K562 (cell line): ENCODE measurements around the gene FAAH. TPM values are rescaled to one million over a fixed set of nuclear protein-coding genes. Genes with fewer than 3 reads are reported as not detected.

ENCODE experiments used
- BRCA1 ChIP-seq, 2 experiments: fragments of 450-650 bp in 1 of 2; sonication (generic) in 1 of 2; formaldehyde crosslinking in 1 of 2; IDR thresholded peaks; 2 replicates each; pipeline versions ENCODE4 v1.5.0 to v1.6.1; 2017 to 2020; ENCODE audit warnings: mild to moderate bottlenecking in 1 of 2, missing genetic modification reagents in 1 of 2
- DNMT1 ChIP-seq: fragments of 450-650 bp; IDR thresholded peaks from 2 replicates; pipeline ENCODE4 v1.6.1; 2016; ENCODE audit warnings: antibody characterized with exemption, mild to moderate bottlenecking
- ILK ChIP-seq: fragments of 450-650 bp; IDR thresholded peaks from 2 replicates; pipeline ENCODE4 v1.6.1; 2016; ENCODE audit warnings: missing genetic modification characterization, low read depth, mild to moderate bottlenecking, missing compliant biosample characterization, moderate library complexity, borderline replicate concordance
- KDM1A ChIP-seq, 2 experiments: fragments of 450-650 bp; IDR thresholded peaks; 2 replicates each; pipeline ENCODE4 v1.6.1; 2016; ENCODE audit warnings: mild to moderate bottlenecking in 2 of 2
- RUNX1 ChIP-seq: sonication (generic); IDR thresholded peaks from 2 replicates; pipeline ENCODE4 v1.6.1; 2016; ENCODE audit warnings: antibody characterized with exemption, low read depth
- SP1 ChIP-seq: sonication (generic); formaldehyde crosslinking; IDR thresholded peaks from 2 replicates; pipeline ENCODE4 v1.8.1; 2022; ENCODE audit warnings: mild to moderate bottlenecking, missing genetic modification reagents
- SRSF7 ChIP-seq: fragments of 200-400 bp; formaldehyde crosslinking; optimal IDR thresholded peaks from 2 replicates; pipeline ENCODE3; 2017; ENCODE audit warnings: mild to moderate bottlenecking, low read depth, low read length
- SUPT5H ChIP-seq: fragments of 450-650 bp; IDR thresholded peaks from 2 replicates; pipeline ENCODE4 v1.6.1; 2016
- TAF1 ChIP-seq: IDR thresholded peaks from 2 replicates; pipeline ENCODE4 v1.6.1; 2011; ENCODE audit warnings: mild to moderate bottlenecking, low read length, moderate library complexity; ENCODE audit not compliant: insufficient read depth, control insufficient read depth, severe bottlenecking; ENCODE audit errors: extremely low read depth
- ZBTB1 ChIP-seq: sonication (generic); formaldehyde crosslinking; IDR thresholded peaks from 2 replicates; pipeline ENCODE4 v1.8.1; 2023; ENCODE audit warnings: missing genetic modification reagents, low read depth, mild to moderate bottlenecking, borderline replicate concordance
- ZNF133 ChIP-seq: fragments of 250-450 bp; sonication (Bioruptor Pico); IDR thresholded peaks from 2 replicates; pipeline ENCODE4 v1.4.0; 2020; ENCODE audit warnings: mild to moderate bottlenecking
- ZNF212 ChIP-seq: fragments of 450-650 bp; formaldehyde crosslinking; IDR thresholded peaks from 2 replicates; pipeline ENCODE4 v1.4.0; 2020; ENCODE audit warnings: mild to moderate bottlenecking
- ZNF785 ChIP-seq: fragments of 250-450 bp; sonication (Bioruptor Pico); IDR thresholded peaks from 2 replicates; pipeline ENCODE4 v1.4.0; 2020; ENCODE audit warnings: mild to moderate bottlenecking
- polyA plus RNA-seq, 8 experiments: library from polyadenylated mRNA; depleted of rRNA in 4 of 8; stranded (reverse) in 5 of 8; unstranded in 3 of 8; fragments of >200 nt; fragmentation: Nextera tagmentation in 2 of 8; fragmentation: Illumina TruSeq in 1 of 8; extraction: Ambion mirVana in 2 of 8; extraction: Trizol in 1 of 8; gene quantifications; 2 replicates each; pipeline versions ENCODE4 v1.2.1 to v1.2.3, GENCODE V29; 2011 to 2014; ENCODE audit warnings: inconsistent platforms in 1 of 8, missing spikeins in 1 of 8
- total RNA-seq, 7 experiments: library from RNA; depleted of rRNA in 6 of 7; stranded (reverse); fragments of >200 nt in 6 of 7; fragmentation: Illumina TruSeq in 2 of 7; extraction: Trizol in 2 of 7; gene quantifications; 2 replicates each; pipeline versions ENCODE4 v1.2.1 to v1.2.3, GENCODE V29; 2011 to 2021; ENCODE audit warnings: low replicate concordance in 1 of 7
- TF ChIP-seq, protein P1 (sequence below): fragments of 450-650 bp; formaldehyde crosslinking; IDR thresholded peaks from 2 replicates; pipeline ENCODE4 v1.4.0; 2022; ENCODE audit warnings: missing genetic modification characterization
- TF ChIP-seq, protein P2 (sequence below): fragments of 250-450 bp; sonication (Bioruptor Pico); IDR thresholded peaks from 2 replicates; pipeline ENCODE4 v1.4.0; 2020; ENCODE audit warnings: mild to moderate bottlenecking, moderate library complexity
- TF ChIP-seq, protein P3 (sequence below): sonication (generic); formaldehyde crosslinking; IDR thresholded peaks from 2 replicates; pipeline ENCODE4 v1.8.0; 2023; ENCODE audit warnings: mild to moderate bottlenecking, missing genetic modification reagents
- TF ChIP-seq, protein P4 (sequence below): IDR thresholded peaks from 2 replicates; pipeline ENCODE4 v1.6.1; 2014; ENCODE audit warnings: antibody characterized with exemption
- TF ChIP-seq, protein P5 (sequence below): fragments of 450-650 bp; IDR thresholded peaks from 2 replicates; pipeline ENCODE4 v1.6.1; 2016; ENCODE audit warnings: missing biosample characterization, missing genetic modification characterization

FAAH gene
- total and polyA plus RNA-seq, 9 of the 15 experiments (the other 6 are each of a cell fraction or from before 2014, with no cell fraction given) = 0.06 to 1.1 (median 0.32) TPM

DNA sequence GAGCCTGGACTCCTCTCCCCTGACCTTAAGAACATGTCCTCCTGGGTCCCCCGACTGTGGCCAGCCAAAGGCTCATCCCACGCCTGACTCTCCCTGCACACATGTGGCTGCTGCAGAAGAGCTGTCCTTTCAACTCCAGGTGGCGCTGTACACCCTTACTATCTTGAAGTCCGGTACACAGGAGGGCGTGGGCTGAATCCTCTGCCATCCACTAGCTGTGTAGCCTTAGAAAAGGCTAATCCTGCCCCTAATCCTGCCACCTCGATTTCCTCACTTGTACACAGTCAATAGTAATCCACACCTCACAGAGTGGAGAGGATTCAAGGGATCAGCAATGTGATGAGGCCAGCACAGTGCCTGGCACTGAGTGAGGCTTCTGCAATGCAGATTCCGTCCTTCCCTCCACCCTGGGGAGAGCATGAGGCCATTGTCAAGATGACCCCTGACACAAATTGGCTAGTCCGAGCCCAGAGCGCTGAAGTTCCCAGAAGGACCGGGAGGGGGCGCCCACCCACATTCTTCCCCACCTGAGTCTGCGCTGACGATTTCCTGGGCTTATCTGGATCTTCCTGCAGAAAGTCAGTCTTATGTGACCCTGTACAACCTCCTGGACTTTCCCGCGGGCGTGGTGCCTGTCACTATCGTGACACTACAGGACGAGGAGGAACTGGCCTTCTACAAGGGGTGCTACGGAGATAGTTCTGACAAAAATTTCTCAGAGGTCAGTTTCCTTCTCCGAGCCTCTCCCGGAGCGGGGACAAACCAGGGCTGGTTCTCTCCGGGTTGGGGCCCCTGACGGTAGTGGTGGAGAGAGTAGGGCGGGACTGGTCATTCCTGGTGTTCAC is 48.4 kb downstream of the FAAH start (continued):
- TF ChIP-seq, protein P1, sequence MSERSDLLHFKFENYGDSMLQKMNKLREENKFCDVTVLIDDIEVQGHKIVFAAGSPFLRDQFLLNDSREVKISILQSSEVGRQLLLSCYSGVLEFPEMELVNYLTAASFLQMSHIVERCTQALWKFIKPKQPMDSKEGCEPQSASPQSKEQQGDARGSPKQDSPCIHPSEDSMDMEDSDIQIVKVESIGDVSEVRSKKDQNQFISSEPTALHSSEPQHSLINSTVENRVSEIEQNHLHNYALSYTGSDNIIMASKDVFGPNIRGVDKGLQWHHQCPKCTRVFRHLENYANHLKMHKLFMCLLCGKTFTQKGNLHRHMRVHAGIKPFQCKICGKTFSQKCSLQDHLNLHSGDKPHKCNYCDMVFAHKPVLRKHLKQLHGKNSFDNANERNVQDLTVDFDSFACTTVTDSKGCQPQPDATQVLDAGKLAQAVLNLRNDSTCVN = no peak
- TF ChIP-seq DNMT1 (peak; percentile 95), ZBTB1 (CRISPR knock-in tag) (peak; percentile 73; the same call in 1 of the 2 replicates), RUNX1 (no peak), ZNF212 (CRISPR knock-in tag) (no peak), ZNF785 (CRISPR knock-in tag) (no peak), SRSF7 (no peak), SP1 (CRISPR knock-in tag) (peak; percentile 87), KDM1A (IDR thresholded peaks at IDR 0.05) (peak; percentile 74 to 84), TAF1 (no peak), ZNF133 (CRISPR knock-in tag) (no peak), ILK (tag) (no peak), SUPT5H (no peak), BRCA1 (IDR thresholded peaks at IDR 0.05) (no peak), BRCA1 (CRISPR knock-in tag; IDR thresholded peaks at IDR 0.05) (no peak)
- TF ChIP-seq, protein P2, sequence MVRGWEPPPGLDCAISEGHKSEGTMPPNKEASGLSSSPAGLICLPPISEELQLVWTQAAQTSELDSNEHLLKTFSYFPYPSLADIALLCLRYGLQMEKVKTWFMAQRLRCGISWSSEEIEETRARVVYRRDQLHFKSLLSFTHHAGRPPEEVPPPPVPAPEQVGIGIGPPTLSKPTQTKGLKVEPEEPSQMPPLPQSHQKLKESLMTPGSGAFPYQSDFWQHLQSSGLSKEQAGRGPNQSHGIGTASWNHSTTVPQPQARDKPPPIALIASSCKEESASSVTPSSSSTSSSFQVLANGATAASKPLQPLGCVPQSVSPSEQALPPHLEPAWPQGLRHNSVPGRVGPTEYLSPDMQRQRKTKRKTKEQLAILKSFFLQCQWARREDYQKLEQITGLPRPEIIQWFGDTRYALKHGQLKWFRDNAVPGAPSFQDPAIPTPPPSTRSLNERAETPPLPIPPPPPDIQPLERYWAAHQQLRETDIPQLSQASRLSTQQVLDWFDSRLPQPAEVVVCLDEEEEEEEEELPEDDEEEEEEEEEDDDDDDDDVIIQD (CRISPR knock-in tag) = peak; percentile 72; the same call in 1 of the 2 replicates
- TF ChIP-seq, protein P3, sequence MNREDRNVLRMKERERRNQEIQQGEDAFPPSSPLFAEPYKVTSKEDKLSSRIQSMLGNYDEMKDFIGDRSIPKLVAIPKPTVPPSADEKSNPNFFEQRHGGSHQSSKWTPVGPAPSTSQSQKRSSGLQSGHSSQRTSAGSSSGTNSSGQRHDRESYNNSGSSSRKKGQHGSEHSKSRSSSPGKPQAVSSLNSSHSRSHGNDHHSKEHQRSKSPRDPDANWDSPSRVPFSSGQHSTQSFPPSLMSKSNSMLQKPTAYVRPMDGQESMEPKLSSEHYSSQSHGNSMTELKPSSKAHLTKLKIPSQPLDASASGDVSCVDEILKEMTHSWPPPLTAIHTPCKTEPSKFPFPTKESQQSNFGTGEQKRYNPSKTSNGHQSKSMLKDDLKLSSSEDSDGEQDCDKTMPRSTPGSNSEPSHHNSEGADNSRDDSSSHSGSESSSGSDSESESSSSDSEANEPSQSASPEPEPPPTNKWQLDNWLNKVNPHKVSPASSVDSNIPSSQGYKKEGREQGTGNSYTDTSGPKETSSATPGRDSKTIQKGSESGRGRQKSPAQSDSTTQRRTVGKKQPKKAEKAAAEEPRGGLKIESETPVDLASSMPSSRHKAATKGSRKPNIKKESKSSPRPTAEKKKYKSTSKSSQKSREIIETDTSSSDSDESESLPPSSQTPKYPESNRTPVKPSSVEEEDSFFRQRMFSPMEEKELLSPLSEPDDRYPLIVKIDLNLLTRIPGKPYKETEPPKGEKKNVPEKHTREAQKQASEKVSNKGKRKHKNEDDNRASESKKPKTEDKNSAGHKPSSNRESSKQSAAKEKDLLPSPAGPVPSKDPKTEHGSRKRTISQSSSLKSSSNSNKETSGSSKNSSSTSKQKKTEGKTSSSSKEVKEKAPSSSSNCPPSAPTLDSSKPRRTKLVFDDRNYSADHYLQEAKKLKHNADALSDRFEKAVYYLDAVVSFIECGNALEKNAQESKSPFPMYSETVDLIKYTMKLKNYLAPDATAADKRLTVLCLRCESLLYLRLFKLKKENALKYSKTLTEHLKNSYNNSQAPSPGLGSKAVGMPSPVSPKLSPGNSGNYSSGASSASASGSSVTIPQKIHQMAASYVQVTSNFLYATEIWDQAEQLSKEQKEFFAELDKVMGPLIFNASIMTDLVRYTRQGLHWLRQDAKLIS (CRISPR knock-in tag) = peak; percentile 95; the same call in 1 of the 2 replicates
- TF ChIP-seq, protein P4, sequence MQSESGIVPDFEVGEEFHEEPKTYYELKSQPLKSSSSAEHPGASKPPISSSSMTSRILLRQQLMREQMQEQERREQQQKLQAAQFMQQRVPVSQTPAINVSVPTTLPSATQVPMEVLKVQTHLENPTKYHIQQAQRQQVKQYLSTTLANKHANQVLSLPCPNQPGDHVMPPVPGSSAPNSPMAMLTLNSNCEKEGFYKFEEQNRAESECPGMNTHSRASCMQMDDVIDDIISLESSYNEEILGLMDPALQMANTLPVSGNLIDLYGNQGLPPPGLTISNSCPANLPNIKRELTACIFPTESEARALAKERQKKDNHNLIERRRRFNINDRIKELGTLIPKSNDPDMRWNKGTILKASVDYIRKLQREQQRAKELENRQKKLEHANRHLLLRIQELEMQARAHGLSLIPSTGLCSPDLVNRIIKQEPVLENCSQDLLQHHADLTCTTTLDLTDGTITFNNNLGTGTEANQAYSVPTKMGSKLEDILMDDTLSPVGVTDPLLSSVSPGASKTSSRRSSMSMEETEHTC = no peak
- TF ChIP-seq, protein P5, sequence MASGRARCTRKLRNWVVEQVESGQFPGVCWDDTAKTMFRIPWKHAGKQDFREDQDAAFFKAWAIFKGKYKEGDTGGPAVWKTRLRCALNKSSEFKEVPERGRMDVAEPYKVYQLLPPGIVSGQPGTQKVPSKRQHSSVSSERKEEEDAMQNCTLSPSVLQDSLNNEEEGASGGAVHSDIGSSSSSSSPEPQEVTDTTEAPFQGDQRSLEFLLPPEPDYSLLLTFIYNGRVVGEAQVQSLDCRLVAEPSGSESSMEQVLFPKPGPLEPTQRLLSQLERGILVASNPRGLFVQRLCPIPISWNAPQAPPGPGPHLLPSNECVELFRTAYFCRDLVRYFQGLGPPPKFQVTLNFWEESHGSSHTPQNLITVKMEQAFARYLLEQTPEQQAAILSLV (tag) = no peak
